Neuronal stem cell (in vitro differentiated cells): ENCODE results near the gene RUNDC1. TPM values are rescaled to one million over a fixed set of nuclear protein-coding genes. Genes with fewer than 3 reads are reported as not detected.

Experiments used
- DNase-seq: peaks from one replicate; pipeline ENCODE4 v3.0.0-alpha.2; 2013; ENCODE audit warnings: low spot score
- H2AFZ ChIP-seq: one replicate; pipeline ENCODE4 v1.6.1; 2013; ENCODE audit warnings: mild to moderate bottlenecking, low read length, inconsistent platforms
- H2AK5ac ChIP-seq: 2 replicates; pipeline ENCODE4 v1.6.1; 2013; ENCODE audit warnings: low read depth, mild to moderate bottlenecking, inconsistent platforms, low read length, moderate library complexity, mixed read lengths
- H2BK120ac ChIP-seq: 2 replicates; pipeline ENCODE4 v1.6.1; 2013; ENCODE audit warnings: low read depth, mild to moderate bottlenecking, inconsistent platforms, low read length, moderate library complexity, mixed read lengths
- H2BK12ac ChIP-seq: one replicate; pipeline ENCODE4 v1.6.1; 2013; ENCODE audit warnings: low read length, inconsistent platforms
- H2BK15ac ChIP-seq: 2 replicates; pipeline ENCODE4 v1.6.1; 2013; ENCODE audit warnings: mild to moderate bottlenecking, low read length, inconsistent platforms, mixed read lengths
- H2BK5ac ChIP-seq: one replicate; pipeline ENCODE4 v1.6.1; 2013; ENCODE audit warnings: inconsistent platforms, mild to moderate bottlenecking, low read length, moderate library complexity
- H3K14ac ChIP-seq: one replicate; pipeline ENCODE4 v1.6.1; 2013; ENCODE audit warnings: low read length, inconsistent platforms
- H3K18ac ChIP-seq: 2 replicates; pipeline ENCODE4 v1.6.1; 2013; ENCODE audit warnings: low read length, inconsistent platforms
- H3K23ac ChIP-seq: 2 replicates; pipeline ENCODE4 v1.6.1; 2013; ENCODE audit warnings: low read depth, mild to moderate bottlenecking, mixed read lengths, low read length, inconsistent platforms; ENCODE audit not compliant: poor library complexity
- H3K27ac ChIP-seq: replicated peaks from 3 replicates; pipeline ENCODE4 v1.5.1; 2013; ENCODE audit warnings: low read length, inconsistent platforms
- H3K27me3 ChIP-seq, 3 experiments: 2 replicates each; pipeline ENCODE4 v1.6.1; 2013; ENCODE audit warnings: low read length in 3 of 3, mild to moderate bottlenecking in 2 of 3, inconsistent platforms in 1 of 3, low read depth in 1 of 3, mixed read lengths in 1 of 3, moderate library complexity in 1 of 3; ENCODE audit not compliant: control insufficient read depth in 3 of 3, insufficient read depth in 3 of 3
- H3K36me3 ChIP-seq, 2 donors: replicated peaks in 1 of 2; 2 replicates each; pipeline ENCODE4 v1.6.1; 2013; ENCODE audit warnings: low read length in 2 of 2; ENCODE audit not compliant: control insufficient read depth in 2 of 2, insufficient read depth in 2 of 2
- H3K4ac ChIP-seq: 2 replicates; pipeline ENCODE4 v1.6.1; 2013; ENCODE audit warnings: inconsistent platforms, mild to moderate bottlenecking, low read length, moderate library complexity
- H3K4me1 ChIP-seq, 2 donors: 1 replicate in 1 of 2; 2 replicates in 1 of 2; pipeline ENCODE4 v1.6.1; 2013; ENCODE audit warnings: low read length in 2 of 2, low read depth in 1 of 2; ENCODE audit not compliant: control insufficient read depth in 2 of 2, insufficient read depth in 1 of 2
- H3K4me2 ChIP-seq: one replicate; pipeline ENCODE4 v1.6.1; 2013; ENCODE audit warnings: mild to moderate bottlenecking, low read length, inconsistent platforms; ENCODE audit not compliant: insufficient read depth, poor library complexity, severe bottlenecking
- H3K4me3 ChIP-seq, 2 donors: 2 replicates each; pipeline ENCODE4 v1.5.1; 2013; ENCODE audit warnings: low read length in 2 of 2, mild to moderate bottlenecking in 2 of 2, inconsistent platforms in 1 of 2, moderate library complexity in 1 of 2
- H3K79me1 ChIP-seq: one replicate; pipeline ENCODE4 v1.6.1; 2013; ENCODE audit warnings: low read depth, mild to moderate bottlenecking, inconsistent platforms, low read length, moderate library complexity
- H3K9ac ChIP-seq: one replicate; pipeline ENCODE4 v1.6.1; 2013; ENCODE audit warnings: mild to moderate bottlenecking, low read depth, low read length, inconsistent platforms; ENCODE audit not compliant: poor library complexity
- H3K9me3 ChIP-seq, 2 donors: replicated peaks in 1 of 2; 2 replicates each; pipeline versions ENCODE3 to v1.6.1; 2013; ENCODE audit warnings: low read length in 2 of 2, mild to moderate bottlenecking in 2 of 2, inconsistent platforms in 1 of 2, low read depth in 1 of 2, mixed read lengths in 1 of 2, moderate library complexity in 1 of 2; ENCODE audit not compliant: control insufficient read depth in 2 of 2, insufficient read depth in 1 of 2
- H4K8ac ChIP-seq: one replicate; pipeline ENCODE4 v1.6.1; 2013; ENCODE audit warnings: low read depth, mild to moderate bottlenecking, inconsistent platforms, low read length, moderate library complexity
- H4K91ac ChIP-seq: one replicate; pipeline ENCODE4 v1.6.1; 2013; ENCODE audit warnings: low read length, low read depth, mild to moderate bottlenecking, inconsistent platforms; ENCODE audit not compliant: poor library complexity
- WGBS, 2 donors: extraction: QIAGEN DNeasy Blood & Tissue Kit; methylation state at CpG; one replicate each; pipeline ENCODE4 v1.1.7; 2013; ENCODE audit warnings: missing lambda C conversion rate in 2 of 2, mixed read lengths in 1 of 2; ENCODE audit not compliant: insufficient read length in 2 of 2, insufficient replicate concordance in 1 of 2; ENCODE audit errors: extremely low coverage in 2 of 2; 5-methylcytosine and 5-hydroxymethylcytosine counted together
- small RNA-seq: library from polyadenylated mRNA; stranded (forward); fragments of <200 nt; extraction: miRNeasy Mini kit (QIAGEN cat#:217004); gene quantifications from one replicate; pipeline ENCODE3, GENCODE V24; 2013; ENCODE audit not compliant: insufficient read depth

The RUNDC1 gene

GRCh38 chr17:43040655-43041054 is 60.3 kb downstream of the RUNDC1 start:
- DNase-seq: no peak
- Histone ChIP-seq H3K9me3 (no peaks in the 10 kb centered on the region), H3K18ac (no peak overlapping the region), H3K79me1 (no peaks in the 10 kb centered on the region), H3K4me3 (no peak overlapping the region), H3K27me3 (no peaks in the 10 kb centered on the region), H2BK120ac (no peak overlapping the region), H3K27ac (peak overlapping the region; percentile 67), H3K14ac (no peak overlapping the region), H2BK5ac (no peak overlapping the region), H3K4me2 (no peak overlapping the region), H4K91ac (no peak overlapping the region), H3K9ac (no peak overlapping the region), H2BK12ac (no peak overlapping the region), H3K23ac (no peak overlapping the region), H4K8ac (no peak overlapping the region), H2AFZ (no peak overlapping the region), H3K36me3 (peaks cover 8 to 33% of the 10 kb centered on the region in 2 donors), H2BK15ac (no peak overlapping the region), H3K4me1 (peaks cover 25 to 33% of the 10 kb centered on the region in 2 donors), H2AK5ac (no peak overlapping the region), H3K4ac (no peak overlapping the region)
- WGBS, 2 donors: no CpG with 5 or more reads among the region's 2 CpGs

GRCh38 chr17:43042025-43042628 is 61.8 kb downstream of the RUNDC1 start:
- no peak overlapping the region for H2AK5ac ChIP-seq
- H2BK120ac ChIP-seq: no peak overlapping the region
- H2AFZ ChIP-seq: peak overlapping the region; percentile 16
- peaks cover 14 to 27% of the 10 kb centered on the region in 2 donors for H3K4me1 ChIP-seq
- H2BK15ac ChIP-seq: no peak overlapping the region
- H3K18ac ChIP-seq: no peak overlapping the region
- no peak overlapping the region for H4K8ac ChIP-seq
- H3K4me3 ChIP-seq: no peak overlapping the region
- no peak overlapping the region for H2BK12ac ChIP-seq
- no peak overlapping the region for H3K4me2 ChIP-seq
- WGBS, 2 donors: no CpG with 5 or more reads among the region's 5 CpGs
- H3K79me1 ChIP-seq: no peaks in the 10 kb centered on the region
- no peak for DNase-seq
- H3K23ac ChIP-seq: no peak overlapping the region
- H3K9ac ChIP-seq: no peak overlapping the region
- no peak overlapping the region for H3K27ac ChIP-seq
- no peak overlapping the region for H4K91ac ChIP-seq
- H3K14ac ChIP-seq: no peak overlapping the region
- H2BK5ac ChIP-seq: no peak overlapping the region
- H3K4ac ChIP-seq: no peak overlapping the region
- peaks cover 9 to 44% of the 10 kb centered on the region in 2 donors for H3K36me3 ChIP-seq
- H3K27me3 ChIP-seq: no peaks in the 10 kb centered on the region
- no peaks in the 10 kb centered on the region for H3K9me3 ChIP-seq

Small RNAs within 50 kb of the gene (small RNA-seq; reads per million reads assigned to genes)
- not detected for gene AARSD1
- not detected for gene RF00561
